Measurements from ENCODE around the gene BCAR1.

DNA sequence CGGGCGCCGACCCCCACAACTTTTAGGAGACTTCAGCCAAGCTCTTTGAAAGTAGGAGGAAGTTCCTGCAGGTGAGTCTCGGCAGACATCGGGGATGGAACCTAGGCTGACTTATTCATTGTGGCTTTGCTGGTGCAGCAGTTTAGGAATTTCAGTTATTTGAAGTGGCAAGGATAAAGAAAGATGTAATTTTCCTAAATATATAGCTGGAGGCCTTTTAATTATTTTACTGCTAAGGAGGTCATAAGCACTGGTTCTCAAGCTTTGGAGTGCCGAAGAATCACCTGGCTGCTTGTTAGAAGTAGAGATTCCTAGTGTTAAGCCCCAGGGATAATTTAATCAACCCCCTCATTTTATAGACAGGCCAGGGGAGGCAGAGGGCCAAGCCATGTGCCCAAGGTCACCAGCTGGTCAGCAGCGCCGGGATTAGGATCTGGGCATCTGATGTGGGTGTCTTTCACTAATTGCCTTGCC lies 28.9 kb upstream of the BCAR1 start:
- TF ChIP-seq, protein P1, sequence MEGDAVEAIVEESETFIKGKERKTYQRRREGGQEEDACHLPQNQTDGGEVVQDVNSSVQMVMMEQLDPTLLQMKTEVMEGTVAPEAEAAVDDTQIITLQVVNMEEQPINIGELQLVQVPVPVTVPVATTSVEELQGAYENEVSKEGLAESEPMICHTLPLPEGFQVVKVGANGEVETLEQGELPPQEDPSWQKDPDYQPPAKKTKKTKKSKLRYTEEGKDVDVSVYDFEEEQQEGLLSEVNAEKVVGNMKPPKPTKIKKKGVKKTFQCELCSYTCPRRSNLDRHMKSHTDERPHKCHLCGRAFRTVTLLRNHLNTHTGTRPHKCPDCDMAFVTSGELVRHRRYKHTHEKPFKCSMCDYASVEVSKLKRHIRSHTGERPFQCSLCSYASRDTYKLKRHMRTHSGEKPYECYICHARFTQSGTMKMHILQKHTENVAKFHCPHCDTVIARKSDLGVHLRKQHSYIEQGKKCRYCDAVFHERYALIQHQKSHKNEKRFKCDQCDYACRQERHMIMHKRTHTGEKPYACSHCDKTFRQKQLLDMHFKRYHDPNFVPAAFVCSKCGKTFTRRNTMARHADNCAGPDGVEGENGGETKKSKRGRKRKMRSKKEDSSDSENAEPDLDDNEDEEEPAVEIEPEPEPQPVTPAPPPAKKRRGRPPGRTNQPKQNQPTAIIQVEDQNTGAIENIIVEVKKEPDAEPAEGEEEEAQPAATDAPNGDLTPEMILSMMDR (IDR thresholded peaks at IDR 0.05; ENCODE audit: borderline replicate concordance, extremely low read depth, low read length, poor library complexity, severe bottlenecking) = no peak
- TF ChIP-seq EZH2 (IDR thresholded peaks at IDR 0.05; ENCODE audit: borderline replicate concordance, low read depth, low read length, severe bottlenecking) = no peak

All from DND-41 (cell line).